HG02938 (cell line): Measurements from ENCODE around the gene NTN3.

Experiments
- ATAC-seq: cut with Tn5 transposase; IDR thresholded peaks from one replicate; pipeline ENCODE4 v1.9.1; 2021; ENCODE audit warnings: mild to moderate bottlenecking, moderate library complexity; ENCODE audit not compliant: unreplicated experiment

Gene NTN3

DNA sequence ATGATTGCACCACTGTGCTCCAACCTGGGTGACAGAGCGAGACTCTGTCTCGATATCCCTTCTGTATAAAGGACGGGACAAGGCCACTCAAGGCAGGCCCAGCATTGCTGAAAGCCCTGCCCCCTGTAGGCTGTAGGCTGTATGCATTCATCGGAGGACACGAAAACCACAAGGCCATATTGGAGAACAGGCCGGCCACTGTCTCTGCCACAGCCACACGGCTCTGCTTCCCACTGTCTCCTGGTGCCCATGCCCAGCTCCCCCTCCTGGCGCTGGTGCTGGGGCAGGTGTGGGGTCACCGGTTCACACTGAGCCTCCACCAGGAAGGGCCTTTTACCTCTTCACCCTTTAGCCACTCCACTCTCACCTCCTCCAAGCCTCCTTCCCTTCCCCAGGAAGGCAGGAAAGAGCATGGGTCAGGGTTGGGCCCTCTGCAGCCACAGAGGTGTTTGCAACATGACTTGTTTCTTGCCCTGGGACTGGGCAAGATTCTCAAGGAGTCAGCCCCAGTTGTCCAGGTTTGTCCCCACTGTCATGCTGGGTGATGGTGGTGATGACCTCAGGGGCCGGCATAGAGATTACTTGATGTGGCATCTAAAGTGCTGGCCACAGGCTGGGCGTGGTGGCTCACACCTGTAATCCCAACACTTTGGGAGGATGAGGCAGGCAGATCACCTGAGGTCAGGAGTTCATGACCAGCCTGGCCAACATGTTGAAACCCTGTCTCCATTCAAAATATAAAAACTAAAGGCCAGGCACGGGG lies 5.3 kb upstream of the NTN3 start:
- ATAC-seq: no peak

GRCh38 chr16:2466667-2467527 lies 4.2 kb upstream of the NTN3 start:
- ATAC-seq: no peak

DNA sequence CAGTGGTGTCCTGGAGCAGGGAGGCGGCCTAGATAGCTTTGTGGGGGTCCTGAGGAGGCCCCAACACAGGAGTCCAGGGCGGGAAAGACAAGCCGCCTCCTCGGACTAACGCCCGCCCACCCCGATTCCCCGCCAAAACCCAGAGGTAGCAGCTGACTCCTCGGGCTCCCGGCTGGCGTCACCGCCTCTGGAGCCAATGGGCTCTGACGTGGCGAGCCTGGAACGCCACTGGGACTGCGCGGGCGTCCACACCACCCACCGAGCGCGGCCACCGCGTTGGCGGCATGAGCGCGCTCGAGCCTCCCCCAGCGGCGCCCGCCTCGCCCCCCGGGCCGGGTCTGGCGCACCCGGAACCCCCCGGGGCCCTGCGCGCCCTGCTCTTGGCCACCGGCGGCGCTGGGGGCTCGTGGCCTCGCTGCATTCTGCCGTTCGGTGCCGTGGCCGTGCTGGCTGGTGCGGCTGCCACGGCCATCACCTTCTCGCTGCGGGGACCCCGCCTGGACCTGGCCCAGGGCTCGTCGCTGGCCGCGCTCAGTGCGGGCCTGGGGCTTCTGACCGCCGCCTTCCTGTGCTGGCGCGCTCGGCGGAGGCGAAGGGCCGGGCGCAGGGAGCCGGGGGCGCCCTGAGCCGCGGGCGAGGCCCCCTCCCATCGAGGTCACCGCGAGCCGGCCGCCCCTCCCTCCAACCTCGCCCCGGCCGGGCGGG lies 3.4 kb upstream of the NTN3 start:
- ATAC-seq: no peak

DNA sequence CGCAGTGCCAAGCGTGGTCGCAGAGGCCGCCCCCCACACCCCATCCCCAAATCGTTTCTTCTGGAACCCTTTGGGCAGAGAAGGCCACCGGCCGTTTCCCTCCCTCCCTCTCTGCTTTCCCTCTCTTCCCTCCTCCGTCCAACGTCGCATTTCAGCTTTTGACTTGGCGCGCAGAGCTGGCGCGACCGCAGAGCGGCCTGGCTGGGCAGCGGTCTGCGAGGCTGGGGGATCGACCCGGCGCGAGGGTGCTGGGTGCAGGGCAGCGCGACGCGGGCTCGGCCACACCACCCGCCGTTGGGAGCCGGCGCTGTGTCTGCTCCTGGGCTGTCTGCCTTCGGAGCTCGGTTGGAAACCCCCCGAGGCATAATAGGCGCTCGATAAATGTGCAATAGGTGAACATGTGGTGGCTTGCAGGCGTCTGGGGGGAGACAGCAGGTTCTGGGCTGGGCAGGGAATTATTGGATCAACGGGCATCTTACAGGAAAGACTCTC lies 2.8 kb upstream of the NTN3 start:
- no peak for ATAC-seq

GRCh38 chr16:2468725-2469398 lies 2.2 kb upstream of the NTN3 start:
- ATAC-seq: no peak

DNA sequence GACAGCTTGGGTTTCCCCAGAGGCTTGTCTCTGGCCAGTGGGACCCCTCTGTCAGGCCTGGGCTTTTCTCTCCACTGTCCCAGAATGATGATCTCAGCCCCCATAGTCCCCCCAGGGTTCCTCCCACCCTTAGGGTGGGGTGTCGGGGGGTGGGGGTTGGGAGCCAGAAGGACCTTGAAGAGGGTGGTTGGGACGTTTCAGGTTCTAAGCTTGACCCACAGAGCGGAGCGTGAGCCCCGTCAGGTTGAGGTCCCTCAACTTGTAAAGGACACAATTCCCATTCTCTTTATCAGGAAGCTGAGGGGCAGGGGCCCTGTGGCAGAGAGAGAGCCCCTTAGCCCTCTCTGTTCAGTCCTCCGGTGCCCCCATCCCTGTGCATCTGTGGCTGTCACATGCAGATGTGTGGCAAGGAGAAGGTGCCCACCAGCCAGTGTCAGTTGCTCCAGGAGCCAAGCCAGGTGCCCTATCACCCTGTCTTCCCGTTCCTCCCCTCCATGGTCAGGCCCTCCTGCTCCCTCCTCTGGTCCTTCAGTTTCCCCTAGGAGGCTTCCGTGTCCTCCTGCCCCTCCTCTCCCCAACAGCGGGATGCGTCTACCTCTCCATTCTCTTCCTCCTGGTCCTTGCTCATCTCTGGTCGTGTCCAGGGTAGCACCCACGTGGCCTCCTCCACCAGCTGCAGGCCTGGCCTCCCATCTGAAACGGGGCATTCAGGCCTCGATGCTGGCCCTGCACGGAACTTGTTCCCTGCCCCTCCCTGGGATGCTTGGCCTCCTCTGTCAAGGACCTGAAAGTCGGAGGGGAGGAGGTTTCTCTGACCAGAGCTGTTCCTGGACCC lies 1.5 kb upstream of the NTN3 start:
- no peak for ATAC-seq

GRCh38 chr16:2470234-2470601 lies 879 bp upstream of the NTN3 start:
- ATAC-seq: no peak

GRCh38 chr16:2470603-2471015 lies 488 bp upstream of the NTN3 start:
- no peak for ATAC-seq

GRCh38 chr16:2471653-2472487 lies 773 bp downstream of the NTN3 start:
- ATAC-seq: no peak

DNA sequence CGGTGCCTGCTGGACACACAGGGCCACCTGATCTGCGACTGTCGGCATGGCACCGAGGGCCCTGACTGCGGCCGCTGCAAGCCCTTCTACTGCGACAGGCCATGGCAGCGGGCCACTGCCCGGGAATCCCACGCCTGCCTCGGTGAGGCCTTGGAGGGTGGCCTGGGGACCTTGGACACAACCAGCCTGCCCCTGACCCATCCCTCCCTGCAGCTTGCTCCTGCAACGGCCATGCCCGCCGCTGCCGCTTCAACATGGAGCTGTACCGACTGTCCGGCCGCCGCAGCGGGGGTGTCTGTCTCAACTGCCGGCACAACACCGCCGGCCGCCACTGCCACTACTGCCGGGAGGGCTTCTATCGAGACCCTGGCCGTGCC lies 1.4 kb downstream of the NTN3 start:
- ATAC-seq: no peak

- ATAC-seq: no peak
Measured at GRCh38 chr16:2472885-2473445, 1.9 kb downstream of the NTN3 start.

DNA sequence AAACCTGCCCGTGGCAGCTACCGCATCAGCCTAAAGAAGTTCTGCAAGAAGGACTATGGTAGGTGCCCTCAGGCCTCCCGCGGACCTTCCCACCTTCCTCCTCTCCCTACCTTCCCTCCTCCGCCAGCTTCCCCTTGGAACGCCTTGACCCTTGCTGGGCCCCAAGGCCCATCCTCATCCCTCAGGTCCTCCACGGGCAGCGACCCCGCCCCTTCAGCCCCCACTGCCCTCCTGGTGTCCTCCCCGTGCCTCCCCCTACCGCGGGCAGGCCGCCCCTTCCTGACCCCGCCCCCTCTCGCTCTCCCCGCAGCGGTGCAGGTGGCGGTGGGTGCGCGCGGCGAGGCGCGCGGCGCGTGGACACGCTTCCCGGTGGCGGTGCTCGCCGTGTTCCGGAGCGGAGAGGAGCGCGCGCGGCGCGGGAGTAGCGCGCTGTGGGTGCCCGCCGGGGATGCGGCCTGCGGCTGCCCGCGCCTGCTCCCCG lies 2.4 kb downstream of the NTN3 start:
- ATAC-seq: no peak

- ATAC-seq: no peak
Measured at GRCh38 chr16:2473999-2474876, 3.1 kb downstream of the NTN3 start.

- no peak for ATAC-seq
Measured at GRCh38 chr16:2474877-2475412, 3.8 kb downstream of the NTN3 start, which contains the start of gene TBC1D24. Gene TBC1D24 (plus strand): TSS chr16:2475127. CDS start chr16:2496149, 21,022 bp downstream.

GRCh38 chr16:2475413-2476344 lies 4.6 kb downstream of the NTN3 start:
- ATAC-seq: no peak

- no peak for ATAC-seq
Measured at GRCh38 chr16:2476345-2476720, 5.2 kb downstream of the NTN3 start.
